GM19043 (cell line): ENCODE data around the gene RALGAPB.
"Not testable (repeated sequence)": the region's sequence is repeated elsewhere in the genome, so short reads cannot be mapped to it uniquely, and the experiment has no call there.

Experiments used
- ATAC-seq: cut with Tn5 transposase; IDR thresholded peaks from one replicate; pipeline ENCODE4 v1.9.1; 2021; ENCODE audit warnings: low read depth; ENCODE audit not compliant: unreplicated experiment

Gene RALGAPB

DNA sequence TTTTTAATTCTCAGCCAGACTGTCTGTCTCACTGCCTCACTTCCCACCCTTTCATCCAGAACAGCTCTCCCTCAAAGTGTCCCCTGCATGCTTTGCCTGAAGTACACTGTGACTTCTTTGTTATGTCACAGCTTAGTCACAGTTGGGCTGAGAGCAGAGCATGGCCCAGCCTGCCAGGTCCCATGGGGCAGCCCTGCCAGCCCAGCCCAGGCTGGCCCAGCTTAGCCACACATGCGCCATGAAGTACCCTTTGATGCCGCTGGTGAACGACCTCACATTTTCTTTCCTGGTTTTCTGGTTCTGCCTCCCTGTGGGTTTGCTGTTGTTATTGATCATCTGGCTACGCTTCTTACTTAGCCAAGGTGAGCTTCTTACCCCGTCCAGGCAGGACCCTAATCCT is 108.4 kb downstream of the RALGAPB start, which contains the start of gene ADIG:
Gene ADIG, plus strand, starts transcription at position 185 of the 400 bp plus-strand sequence. Its CDS starts 54 bp downstream, at position 239.
- no peak for ATAC-seq

DNA sequence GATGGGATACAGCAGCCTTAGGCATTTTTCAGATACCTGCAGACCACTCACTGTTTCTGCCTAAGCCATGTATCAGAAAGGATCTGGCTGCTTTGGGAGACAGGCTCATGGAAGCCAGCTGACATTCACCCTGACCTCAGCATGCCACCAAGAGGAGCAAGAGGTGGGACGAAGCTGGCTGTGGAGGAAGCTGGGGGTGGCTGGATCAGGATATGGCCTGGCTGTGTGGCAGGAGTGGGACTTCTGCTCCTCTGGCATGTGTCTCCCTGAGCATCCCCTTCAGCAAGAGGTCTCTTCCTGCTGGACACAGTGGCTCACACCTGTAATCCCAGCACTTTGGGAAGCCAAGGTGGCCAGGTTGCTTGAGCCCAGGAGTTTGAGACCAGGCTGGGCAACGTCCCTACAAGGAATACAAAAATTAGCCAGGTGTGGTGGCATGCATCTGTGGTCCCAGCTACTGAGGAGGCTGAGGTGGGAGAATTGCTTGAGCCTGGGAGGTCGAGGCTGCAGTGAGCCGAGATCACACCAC is 109.3 kb downstream of the RALGAPB start:
- no peak for ATAC-seq

DNA sequence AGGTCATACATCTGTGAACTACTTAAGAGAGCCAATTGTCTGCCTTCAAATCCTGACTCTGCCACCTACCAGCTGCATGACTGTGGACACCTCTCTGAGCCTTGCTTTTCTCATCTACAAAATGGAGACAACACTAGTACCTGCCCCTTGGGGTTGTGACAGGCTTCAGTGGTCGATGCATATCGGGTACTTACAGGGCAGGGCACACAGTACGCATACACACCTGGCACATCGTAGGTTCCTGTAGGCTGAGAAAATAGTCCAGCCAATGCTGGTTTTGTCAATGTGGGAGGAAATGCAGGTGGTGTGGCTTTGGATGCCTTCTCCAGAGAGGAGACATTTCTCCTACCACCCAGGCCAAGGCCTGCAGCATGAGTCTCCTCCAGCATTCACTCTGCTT is 110.7 kb downstream of the RALGAPB start:
- ATAC-seq, result no peak

DNA sequence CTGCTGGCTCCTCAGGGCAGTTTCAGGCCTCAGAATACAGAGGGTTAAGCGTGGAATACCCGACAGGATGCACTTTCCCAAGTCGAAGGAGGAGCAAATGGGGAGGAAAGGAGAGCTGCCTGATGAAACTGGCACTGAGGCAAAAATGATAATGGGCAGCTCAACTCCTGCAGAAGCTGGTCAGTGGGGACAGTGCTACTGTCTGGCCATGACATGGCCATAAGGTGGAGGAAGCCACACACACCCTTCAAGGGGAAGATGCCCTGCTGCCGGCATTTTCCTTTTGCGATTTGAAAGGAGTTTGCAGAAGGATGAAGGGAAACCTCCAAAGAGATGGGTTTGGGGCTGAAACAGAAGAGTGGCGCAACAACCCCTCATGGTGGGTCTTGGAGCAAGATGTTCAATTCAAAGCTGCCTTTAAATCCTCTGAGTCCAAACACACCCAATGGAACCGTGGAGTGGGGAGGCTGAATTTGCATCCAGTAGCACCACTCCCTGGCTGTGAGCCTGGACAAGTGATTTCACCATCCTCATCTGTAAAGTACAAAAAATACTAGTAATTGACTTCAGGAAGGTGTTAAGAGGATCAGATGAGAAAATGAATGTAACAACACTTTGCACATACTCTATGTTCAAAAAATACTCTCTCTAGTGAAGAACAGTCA is 111.6 kb downstream of the RALGAPB start:
- no peak for ATAC-seq

DNA sequence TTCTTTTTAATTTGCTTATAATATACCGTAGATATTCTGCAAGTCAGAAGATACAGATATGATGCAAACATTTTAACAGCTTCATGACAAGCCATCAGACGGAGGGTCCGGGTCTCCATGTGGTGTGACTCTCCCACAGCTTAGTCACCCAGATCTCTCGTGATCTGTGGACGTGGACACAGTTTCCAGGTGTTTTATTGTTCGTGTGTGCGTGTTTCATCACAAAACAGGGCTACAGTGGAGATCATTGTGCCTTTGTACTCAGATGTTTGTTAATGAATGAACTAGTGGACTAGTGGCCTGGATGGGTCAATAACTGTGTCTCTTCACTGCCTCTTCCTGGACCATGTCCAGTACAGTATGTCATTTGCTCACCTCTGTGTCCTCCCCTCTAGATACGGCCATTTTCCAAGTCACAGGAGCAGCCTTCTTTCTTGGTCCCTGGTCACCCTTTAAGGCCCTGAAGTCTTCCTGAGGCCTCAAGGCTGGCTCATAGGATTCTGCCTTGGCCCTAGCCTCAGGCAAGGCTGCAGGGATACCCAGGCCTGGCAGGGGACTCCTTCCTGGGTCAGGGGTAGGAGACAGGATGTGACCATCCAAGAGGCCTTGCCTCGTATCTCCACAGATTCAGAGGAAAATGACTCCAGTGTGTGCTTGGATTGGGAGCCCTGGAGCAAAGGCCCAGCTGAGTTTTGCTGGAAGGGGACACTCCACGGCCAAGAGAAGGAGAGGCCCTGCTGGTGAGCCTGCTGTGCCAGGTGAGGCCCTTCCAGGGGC is 112.9 kb downstream of the RALGAPB start:
- ATAC-seq, result no peak

DNA sequence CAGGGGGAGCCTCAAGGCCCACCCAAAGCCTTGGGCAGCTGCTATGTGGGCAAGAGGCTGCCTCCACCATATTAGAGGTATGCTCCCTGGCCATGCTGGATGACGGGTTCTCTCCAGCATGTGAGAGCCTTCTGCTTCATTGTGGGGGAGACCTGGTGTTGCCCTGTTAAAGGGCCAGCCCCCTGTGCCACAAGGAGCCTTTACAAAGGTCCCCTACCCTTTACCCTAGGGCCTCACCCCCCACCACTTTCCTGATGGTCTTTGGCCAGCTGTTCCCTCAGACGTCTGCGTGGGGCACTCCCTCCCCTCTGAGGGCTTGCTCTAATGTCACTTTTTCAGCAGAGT is 113.5 kb downstream of the RALGAPB start:
- ATAC-seq, result no peak

DNA sequence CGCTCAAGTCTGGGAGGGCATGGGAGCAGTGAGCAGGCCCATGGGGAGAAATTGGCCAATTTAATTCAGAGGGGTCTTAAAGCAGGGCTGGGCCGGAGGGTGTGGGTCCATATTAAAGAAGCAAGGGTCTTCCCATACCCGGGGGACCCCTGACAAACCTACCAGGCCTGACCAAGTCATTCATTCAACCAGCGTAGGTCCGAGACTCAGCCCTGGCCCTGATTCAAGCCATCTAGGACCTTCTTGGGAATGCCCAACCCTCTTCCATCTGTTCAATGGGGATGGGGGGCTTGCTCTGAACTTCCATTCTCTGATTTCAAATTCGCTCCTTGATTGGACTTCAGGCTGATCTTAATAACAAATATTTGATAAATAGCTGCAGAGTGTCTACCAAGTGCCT is 115.7 kb downstream of the RALGAPB start:
- ATAC-seq, result no peak

DNA sequence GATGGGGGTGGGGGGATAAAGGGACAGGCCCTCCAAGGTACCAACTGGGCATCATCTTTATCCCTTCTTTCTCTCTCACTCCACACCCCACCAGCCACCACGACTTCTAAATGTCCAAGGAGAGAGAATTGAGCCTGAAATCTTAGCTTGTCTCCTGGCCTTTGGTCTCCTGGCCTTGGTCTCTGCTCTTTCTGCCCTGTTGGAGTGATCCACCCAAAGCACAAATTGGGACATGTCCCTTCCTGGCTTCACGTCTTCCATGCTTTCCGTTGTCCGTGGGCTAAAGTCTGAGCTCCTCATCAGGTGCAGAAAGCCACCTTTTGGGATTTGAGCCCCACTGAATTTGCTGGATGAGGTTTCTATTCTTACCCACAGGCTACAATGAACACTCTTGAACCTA is 116.7 kb downstream of the RALGAPB start:
- no peak for ATAC-seq

DNA sequence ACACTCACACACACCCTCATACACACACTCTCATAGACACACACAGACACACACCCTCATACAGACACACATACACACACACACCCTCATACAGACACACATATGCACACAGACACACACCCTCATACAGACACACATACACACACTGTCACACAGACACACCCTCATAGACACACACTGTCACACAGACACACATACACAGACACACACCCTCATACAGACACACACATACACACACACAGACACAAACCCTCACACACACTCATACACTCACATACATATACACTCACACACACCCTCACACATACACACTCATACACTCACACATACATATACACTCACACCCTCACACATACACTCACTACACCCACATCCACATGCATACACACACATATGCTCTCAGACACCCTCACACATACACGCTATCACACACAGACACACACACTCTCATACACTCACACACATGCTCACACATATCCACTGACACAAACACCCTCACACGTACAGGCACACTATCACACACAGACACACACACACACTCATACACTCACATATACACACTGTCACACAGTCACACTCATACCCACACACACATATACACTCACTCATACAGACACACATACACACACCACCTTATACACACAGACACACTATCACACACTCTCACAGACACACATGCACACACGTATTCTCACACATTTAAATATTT is 117.5 kb downstream of the RALGAPB start:
- ATAC-seq, result no peak

DNA sequence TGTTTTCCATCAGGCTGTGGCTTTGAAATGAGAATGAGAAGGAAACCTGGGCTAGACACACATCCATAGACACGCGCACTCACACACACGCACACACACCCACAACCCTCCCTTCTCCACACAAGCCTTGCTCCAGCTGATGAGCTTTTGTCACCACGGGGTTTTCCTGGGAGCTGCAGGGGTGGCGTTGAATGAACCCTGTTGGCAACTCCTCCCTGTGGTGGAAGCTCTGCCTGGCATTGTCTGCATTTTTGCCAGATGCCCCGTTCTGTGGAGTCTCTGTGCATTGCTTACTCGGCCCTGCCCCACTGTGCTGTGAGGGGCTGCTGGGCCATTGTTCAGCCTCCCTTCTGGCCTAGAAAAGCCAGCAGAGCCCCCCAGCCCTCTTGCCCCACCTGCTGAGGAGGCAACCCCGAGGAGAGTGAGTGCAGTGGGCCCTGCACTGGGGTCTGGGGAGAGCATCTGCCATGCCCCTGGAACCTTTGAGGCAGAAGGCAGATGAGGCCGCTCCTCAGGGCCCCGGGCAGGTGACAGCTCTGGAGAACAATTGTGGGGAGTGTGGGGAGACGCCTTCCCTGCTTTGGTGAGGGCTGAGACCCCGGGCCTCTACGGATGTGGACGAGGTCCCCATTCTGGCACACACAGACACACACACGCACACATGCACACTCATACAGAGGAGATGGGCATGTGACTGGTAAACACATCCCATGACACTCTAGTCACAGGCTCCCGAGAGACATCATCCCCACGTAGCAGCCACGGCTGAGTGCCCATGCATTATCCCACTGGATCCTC is 118.2 kb downstream of the RALGAPB start:
- ATAC-seq, result no peak

DNA sequence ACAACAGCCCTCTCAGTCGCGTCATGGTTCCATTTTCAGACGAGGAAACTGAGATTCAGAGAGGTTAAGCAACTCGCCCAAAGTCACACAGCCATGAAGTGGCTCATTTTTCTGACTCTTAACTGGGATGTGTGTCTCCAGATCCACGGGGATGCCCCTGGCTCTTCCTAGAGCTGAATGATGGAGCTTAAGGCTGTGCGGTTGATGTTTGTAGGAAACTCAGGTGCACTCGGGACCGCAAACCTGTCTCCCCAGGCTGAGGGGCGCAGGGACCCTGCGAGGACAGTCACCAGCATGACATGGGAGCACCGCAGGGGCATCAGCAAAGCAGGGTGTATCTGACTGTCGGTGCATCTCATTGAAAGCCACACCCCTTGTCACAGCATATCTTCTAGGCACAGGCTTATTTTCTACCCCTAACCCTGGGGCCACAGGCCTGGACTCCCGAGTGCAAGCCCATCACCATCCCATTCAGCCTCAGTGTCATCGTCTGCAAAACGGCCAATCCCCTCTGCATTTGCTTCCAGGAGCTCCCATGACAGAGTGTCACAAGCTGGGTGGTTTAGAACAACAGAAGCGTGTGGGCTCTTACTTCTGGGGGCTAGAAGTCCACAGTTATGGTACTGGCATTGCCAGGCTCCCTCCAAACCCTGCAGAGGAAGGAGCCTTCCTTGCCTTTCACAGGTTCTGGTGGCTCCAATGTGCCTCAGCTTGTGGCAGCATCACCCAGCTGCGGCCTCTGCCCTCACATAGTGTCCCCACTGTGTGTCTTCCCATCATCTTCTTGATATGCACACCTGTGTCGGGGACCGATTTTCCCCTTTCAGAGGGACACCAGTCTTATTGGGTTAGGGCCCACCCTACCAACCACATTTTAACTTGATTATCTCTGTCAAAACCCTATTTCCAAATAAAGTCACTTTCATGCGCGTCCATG is 119.1 kb downstream of the RALGAPB start:
- ATAC-seq, result no peak

DNA sequence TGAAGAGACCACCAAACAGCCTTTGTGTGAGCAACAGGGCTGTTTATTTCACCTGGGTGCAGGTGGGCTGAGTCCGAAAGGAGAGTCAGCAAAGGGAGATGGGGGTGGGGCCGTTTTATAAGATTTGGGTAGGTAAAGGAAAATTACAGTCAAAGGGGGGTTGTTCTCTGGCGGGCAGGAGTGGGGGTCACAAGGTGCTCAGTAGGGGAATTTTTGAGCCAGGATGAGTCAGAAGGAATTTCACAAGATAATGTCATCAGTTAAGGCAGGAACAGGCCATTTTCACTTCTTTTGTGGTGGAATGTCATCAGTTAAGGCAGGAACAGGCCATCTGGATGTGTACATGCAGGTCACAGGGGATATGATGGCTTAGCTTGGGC is 119.8 kb downstream of the RALGAPB start:
- ATAC-seq, result not testable (repeated sequence)

DNA sequence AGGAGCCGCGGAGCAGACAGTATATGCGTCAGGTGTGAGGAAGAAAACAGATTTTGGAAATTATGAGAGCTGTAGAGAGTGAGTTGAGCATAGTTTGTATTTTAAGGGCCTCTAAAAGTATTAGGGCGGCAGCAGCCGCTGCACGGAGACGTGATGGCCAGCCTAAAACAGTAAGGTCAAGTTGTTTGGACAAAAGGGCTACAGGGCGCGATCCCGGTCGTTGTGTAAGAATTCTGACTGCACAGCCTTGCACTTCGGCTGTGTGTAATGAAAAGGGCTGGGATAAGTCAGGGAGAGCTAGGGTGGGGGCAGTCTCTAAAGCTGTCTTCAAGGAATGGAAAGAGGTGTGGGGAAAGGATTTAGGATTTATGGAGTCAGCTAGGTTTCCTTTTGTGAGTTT is 121.6 kb downstream of the RALGAPB start:
- not testable (repeated sequence) for ATAC-seq

DNA sequence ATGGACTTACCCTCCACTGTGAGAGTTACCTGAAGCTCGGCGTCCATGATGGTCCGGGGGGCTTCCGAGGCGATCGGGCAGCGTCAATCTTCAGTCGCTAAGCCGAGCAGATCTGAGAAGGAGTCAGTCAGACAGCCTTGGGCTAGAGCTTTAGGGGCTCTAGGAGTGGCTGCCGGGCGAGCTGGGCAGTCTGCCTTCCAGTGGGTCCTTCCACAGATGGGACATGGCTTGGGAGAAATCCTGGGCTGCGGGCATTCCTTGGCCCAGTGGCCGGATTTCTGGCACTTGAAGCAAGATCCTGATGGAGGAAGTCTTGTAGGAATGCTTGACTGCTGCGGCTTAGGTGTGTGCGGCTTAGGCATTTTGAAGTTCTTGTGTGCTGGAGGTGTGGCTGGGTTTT is 123.2 kb downstream of the RALGAPB start:
- not testable (repeated sequence) for ATAC-seq

DNA sequence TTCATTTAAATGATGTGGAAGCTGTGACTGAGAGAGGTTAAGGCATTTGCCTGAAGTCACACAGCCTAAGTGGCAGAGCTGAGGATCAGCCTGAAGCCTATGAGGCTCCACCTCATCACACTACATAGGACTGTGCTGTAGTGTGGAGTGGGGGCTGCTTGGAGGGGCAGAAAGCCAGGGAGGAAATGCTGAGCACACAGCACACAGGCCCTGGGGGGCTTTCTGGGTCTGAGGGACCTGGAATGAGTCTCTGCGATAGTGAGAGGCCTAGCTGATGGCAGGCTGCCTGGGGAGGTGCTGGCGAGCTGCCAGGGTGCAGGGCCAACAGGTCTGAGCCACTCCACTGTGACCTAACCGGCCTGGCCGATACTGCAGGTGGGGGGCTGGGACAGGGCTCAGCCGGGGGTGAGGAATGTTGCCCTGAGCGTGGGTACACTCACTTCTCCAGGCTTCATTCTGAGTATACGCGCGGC is 126.8 kb downstream of the RALGAPB start:
- ATAC-seq, result no peak

DNA sequence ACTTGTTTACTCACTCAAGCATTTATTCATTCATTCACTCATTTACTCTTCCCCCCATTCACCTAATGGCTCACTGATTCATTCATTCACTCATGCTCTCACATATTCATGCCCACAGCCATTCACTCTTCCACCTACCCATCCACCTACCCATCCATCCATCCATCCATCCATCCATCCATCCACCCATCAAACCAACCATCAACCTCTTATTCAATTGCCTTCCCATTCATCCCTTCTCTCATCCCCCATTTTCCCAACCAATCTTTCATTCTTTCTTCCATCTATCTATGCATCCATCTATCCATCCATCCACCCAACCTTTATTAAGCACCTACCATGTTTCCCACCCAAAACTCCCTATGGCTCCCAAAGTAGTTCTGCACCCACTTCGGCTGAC is 127.4 kb downstream of the RALGAPB start:
- ATAC-seq, result no peak

DNA sequence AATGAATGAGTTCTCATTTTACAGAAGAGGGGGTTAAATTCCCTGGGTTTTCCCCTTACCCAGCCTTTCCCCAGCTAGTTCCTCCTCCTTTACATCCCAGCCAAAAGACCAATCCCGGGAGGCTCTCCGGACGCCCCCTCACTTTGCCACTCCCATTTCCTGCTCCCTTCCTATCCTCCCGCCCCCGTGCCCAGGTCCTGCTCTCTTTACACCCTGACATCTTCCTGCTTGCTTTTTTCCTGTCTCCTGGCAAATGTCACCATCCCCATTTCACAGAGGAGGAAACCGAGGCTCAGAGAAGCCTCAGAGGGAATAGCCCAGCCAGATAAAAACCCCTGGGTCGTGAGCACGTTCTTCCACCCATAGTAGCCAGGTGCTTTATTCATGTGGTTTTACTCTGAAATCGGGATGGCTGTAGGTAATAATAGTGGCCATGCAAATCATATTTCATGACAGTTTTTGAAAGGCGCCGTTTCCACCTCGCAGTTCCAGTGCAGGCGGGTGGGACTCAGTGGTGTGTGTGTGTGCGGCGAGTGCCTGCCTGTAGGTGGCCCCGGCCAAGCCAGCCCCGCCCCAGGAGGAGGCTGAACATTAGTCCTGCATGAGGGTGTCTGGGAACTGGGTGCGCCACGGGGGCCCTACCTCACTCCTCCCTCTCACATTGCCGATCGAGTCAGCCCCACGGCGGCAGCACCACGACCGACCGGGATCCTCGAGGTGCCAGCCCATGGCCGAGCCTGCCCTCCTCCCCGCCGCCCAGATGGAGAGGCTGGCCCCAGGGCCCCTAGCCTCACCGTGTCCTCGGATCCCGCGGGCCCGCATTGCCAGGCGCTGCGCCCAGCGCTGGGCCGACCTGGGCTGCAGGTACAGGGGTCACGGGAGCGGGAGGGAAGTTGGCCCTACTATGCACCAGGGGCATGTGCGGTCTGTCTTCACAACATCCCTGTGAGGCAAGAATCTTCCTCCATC is 128.9 kb downstream of the RALGAPB start, which contains the start of gene ARHGAP40:
Gene ARHGAP40, plus strand, starts transcription at position 594 of the 969 bp plus-strand sequence.
- ATAC-seq, result no peak

DNA sequence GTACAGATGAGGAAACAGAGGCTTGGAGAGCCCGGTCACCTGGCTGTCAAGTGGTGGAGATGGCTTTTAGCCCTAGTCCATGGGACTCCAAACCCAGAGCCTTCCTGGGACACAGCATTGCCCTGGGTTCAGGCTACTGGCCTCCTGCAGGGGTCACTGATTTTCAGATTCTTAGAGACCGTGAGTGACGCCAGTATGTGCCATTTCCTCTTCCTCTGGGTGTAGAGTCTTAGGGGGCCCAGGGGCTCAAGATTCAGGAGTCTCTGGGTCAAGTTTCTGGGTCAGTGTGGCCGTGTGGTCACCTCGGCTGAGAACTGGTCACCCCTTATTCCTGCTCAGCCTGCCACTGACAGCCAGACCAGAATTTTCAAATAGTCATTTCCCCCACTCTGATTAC is 129.5 kb downstream of the RALGAPB start:
- ATAC-seq, result no peak
